Smooth muscle cell (in vitro differentiated cells): Measurements from ENCODE around the gene GPC5. TPM values are rescaled to one million over a fixed set of nuclear protein-coding genes. Genes with fewer than 3 reads are reported as not detected.

Source experiments
- DNase-seq: peaks from one replicate; lab custom pipeline; 2025; ENCODE audit not compliant: unreplicated experiment; lab: John Stamatoyannopoulos, UW
- H2AFZ ChIP-seq: fragments of 200-600 bp; sonication (generic); 2 replicates; pipeline ENCODE4 v1.6.0; 2016; ENCODE audit warnings: antibody characterized with exemption, low read depth, mild to moderate bottlenecking
- H3F3A ChIP-seq: fragments of 200-600 bp; sonication (generic); 2 replicates; pipeline ENCODE4 v1.6.0; 2017; ENCODE audit warnings: antibody characterized with exemption, low read depth
- H3K27ac ChIP-seq: fragments of 200-600 bp; sonication (generic); 2 replicates; pipeline ENCODE4 v1.5.1; 2016; ENCODE audit warnings: low read depth, mild to moderate bottlenecking
- H3K27me3 ChIP-seq: fragments of 200-600 bp; sonication (generic); 2 replicates; pipeline ENCODE4 v1.6.1; 2016; ENCODE audit warnings: low read depth, mild to moderate bottlenecking
- H3K36me3 ChIP-seq: fragments of 200-600 bp; sonication (generic); 2 replicates; pipeline ENCODE4 v1.5.1; 2016; ENCODE audit warnings: low read depth
- H3K4me1 ChIP-seq: fragments of 200-600 bp; sonication (generic); 2 replicates; pipeline ENCODE4 v1.5.1; 2016; ENCODE audit warnings: low read depth
- H3K4me2 ChIP-seq: fragments of 200-600 bp; sonication (generic); 2 replicates; pipeline ENCODE4 v1.6.0; 2016; ENCODE audit warnings: mild to moderate bottlenecking
- H3K4me3 ChIP-seq: fragments of 200-600 bp; sonication (generic); 2 replicates; pipeline ENCODE4 v1.5.1; 2016; ENCODE audit warnings: mild to moderate bottlenecking
- H3K79me2 ChIP-seq: fragments of 200-600 bp; sonication (generic); 2 replicates; pipeline ENCODE4 v1.6.0; 2016; ENCODE audit warnings: low read depth, mild to moderate bottlenecking
- H3K9ac ChIP-seq: fragments of 200-600 bp; sonication (generic); 2 replicates; pipeline ENCODE4 v1.6.0; 2016; ENCODE audit warnings: low read depth
- H3K9me3 ChIP-seq: fragments of 200-600 bp; sonication (generic); replicated peaks from 2 replicates; pipeline ENCODE4 v1.5.1; 2016; ENCODE audit warnings: low read depth
- H4K20me1 ChIP-seq: fragments of 200-600 bp; sonication (generic); 2 replicates; pipeline ENCODE4 v1.6.0; 2016; ENCODE audit warnings: low read depth
- WGBS: methylation state at CpG from one replicate; pipeline ENCODE4 v1.1.7; 2016; ENCODE audit warnings: low lambda C conversion rate; 5-methylcytosine and 5-hydroxymethylcytosine counted together
- polyA plus RNA-seq: library from polyadenylated mRNA; unstranded; fragments of >200 nt; fragmentation: Nextera tagmentation; extraction: Ambion mirVana; gene quantifications from 2 replicates; pipeline ENCODE4 v1.2.1, GENCODE V29; 2016
- total RNA-seq: library from RNA; depleted of rRNA; stranded (reverse); fragments of >200 nt; gene quantifications from 2 replicates; pipeline ENCODE4 v1.2.3, GENCODE V29; 2014
- TF ChIP-seq, protein P1 (sequence below): fragments of 200-600 bp; sonication (generic); IDR thresholded peaks from 2 replicates; pipeline ENCODE4 v1.5.1; 2017; ENCODE audit warnings: borderline replicate concordance, mild to moderate bottlenecking, antibody characterized with exemption; ENCODE audit not compliant: insufficient read depth, poor library complexity, severe bottlenecking

Gene GPC5
- total and polyA plus RNA-seq, 2 experiments from 2014 or later, result 0.99 to 1.0 TPM

DNA sequence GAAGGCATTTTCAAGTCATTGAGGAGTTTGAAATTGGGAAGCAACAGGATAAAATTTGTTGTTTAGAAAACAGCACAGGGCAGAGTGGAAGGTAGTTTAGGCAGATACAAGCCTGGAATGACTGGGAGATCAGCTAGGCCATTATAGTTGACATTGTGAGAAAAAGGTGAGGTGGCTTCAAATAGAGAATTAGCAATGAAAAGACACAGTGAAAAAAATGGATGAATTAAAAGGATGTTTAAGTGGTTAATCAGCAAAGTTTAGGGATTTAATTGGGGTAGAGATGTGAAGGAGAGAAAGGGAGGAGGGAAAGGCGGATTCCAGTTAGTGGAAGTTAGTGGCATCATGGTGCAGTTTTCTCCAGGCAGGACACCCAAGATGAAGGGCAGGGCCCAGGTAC is 1257.7 kb downstream of the GPC5 start:
- Histone ChIP-seq H3K36me3 (no peaks in the 10 kb centered on the region), H3K4me2 (no peak overlapping the region), H3K9ac (no peak overlapping the region), H3F3A (no peaks in the 10 kb centered on the region), H3K79me2 (no peaks in the 10 kb centered on the region), H2AFZ (no peak overlapping the region), H4K20me1 (no peaks in the 10 kb centered on the region), H3K9me3 (no peaks in the 10 kb centered on the region), H3K27ac (no peak overlapping the region), H3K27me3 (peaks cover 6% of the 10 kb centered on the region), H3K4me3 (no peak overlapping the region), H3K4me1 (no peaks in the 10 kb centered on the region)
- TF ChIP-seq, protein P1, sequence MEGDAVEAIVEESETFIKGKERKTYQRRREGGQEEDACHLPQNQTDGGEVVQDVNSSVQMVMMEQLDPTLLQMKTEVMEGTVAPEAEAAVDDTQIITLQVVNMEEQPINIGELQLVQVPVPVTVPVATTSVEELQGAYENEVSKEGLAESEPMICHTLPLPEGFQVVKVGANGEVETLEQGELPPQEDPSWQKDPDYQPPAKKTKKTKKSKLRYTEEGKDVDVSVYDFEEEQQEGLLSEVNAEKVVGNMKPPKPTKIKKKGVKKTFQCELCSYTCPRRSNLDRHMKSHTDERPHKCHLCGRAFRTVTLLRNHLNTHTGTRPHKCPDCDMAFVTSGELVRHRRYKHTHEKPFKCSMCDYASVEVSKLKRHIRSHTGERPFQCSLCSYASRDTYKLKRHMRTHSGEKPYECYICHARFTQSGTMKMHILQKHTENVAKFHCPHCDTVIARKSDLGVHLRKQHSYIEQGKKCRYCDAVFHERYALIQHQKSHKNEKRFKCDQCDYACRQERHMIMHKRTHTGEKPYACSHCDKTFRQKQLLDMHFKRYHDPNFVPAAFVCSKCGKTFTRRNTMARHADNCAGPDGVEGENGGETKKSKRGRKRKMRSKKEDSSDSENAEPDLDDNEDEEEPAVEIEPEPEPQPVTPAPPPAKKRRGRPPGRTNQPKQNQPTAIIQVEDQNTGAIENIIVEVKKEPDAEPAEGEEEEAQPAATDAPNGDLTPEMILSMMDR, result no peak
- DNase-seq, result no peak
- WGBS, result 93% methylated on average over 1 of the region's 1 CpG

DNA sequence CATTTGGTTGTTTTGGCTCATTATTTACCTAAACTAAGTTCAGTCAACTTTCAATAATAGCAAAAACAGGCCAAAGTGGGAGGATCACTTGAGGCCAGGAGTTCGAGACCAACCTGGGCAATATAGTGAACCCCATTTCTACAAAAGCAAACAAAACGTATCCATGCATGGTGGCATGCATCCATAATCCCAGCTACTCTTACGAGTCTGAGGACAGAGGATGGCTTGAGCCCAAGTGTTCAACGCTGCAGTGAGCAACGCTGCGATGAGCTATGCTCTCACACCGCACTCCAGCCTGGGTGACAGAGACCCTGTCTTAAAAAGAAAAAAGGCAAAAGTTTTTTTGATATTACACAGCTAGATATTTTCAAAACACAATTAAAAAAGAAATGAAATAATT is 1258.2 kb downstream of the GPC5 start:
- no peak for DNase-seq
- no peak overlapping the region for H3K9ac ChIP-seq
- H3K4me3 ChIP-seq, result no peak overlapping the region
- H3K4me2 ChIP-seq, result no peak overlapping the region
- no peaks in the 10 kb centered on the region for H4K20me1 ChIP-seq
- H3K4me1 ChIP-seq, result no peaks in the 10 kb centered on the region
- no peaks in the 10 kb centered on the region for H3K36me3 ChIP-seq
- no peaks in the 10 kb centered on the region for H3F3A ChIP-seq
- H2AFZ ChIP-seq, result no peak overlapping the region
- H3K27me3 ChIP-seq, result peaks cover 6% of the 10 kb centered on the region
- WGBS, result 78% methylated on average over 7 of the region's 7 CpGs
- no peaks in the 10 kb centered on the region for H3K79me2 ChIP-seq
- TF ChIP-seq, protein P1, result no peak
- H3K9me3 ChIP-seq, result no peaks in the 10 kb centered on the region
- no peak overlapping the region for H3K27ac ChIP-seq

DNA sequence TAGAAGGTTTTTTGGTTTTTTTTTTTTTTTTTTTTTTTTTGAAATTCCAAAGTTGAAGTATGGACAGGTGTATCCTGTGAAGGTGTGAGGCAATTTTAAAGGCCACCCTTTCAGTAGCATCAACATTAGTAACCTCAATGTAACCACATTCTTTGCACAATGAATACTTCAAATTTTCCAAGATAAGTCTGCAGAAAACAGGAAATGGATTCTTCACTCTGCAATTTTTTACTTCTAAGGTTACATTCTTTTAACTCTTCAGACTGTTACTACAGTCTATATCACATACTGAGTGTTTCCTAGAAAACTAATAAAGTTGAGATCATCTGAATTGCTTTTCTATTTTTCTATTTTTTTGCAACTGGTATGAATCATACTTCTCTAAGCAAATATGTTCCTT is 1259.1 kb downstream of the GPC5 start:
- H3K79me2 ChIP-seq, result no peaks in the 10 kb centered on the region
- H3F3A ChIP-seq, result no peaks in the 10 kb centered on the region
- no peak overlapping the region for H3K4me2 ChIP-seq
- H4K20me1 ChIP-seq, result no peaks in the 10 kb centered on the region
- H3K9me3 ChIP-seq, result no peaks in the 10 kb centered on the region
- H3K27me3 ChIP-seq, result peaks cover 6% of the 10 kb centered on the region
- TF ChIP-seq, protein P1, result no peak
- no peak overlapping the region for H3K27ac ChIP-seq
- no peak overlapping the region for H3K9ac ChIP-seq
- H3K4me3 ChIP-seq, result no peak overlapping the region
- H3K4me1 ChIP-seq, result no peaks in the 10 kb centered on the region
- no peaks in the 10 kb centered on the region for H3K36me3 ChIP-seq
- no peak overlapping the region for H2AFZ ChIP-seq
- DNase-seq, result no peak

DNA sequence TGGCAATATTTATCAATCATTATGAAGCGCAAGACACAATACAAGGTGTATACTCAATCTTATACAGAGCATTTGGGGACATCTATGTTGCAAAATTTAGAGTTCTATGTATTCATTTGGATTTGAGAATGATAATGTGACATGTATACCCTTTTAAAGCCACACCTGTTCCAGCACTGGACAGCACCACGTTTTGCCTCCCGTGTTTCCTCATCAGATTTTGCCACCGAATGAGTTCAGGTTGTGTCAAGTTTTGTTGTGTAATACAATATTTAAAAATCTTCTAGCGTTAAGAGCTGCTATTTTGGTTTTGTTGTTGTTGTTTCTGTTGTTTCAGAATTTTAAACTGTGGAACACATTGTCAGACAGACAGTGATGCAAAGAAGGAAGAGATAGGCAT is 1259.9 kb downstream of the GPC5 start:
- Histone ChIP-seq H3K9me3 (no peaks in the 10 kb centered on the region), H3K4me1 (no peaks in the 10 kb centered on the region), H3K27ac (no peak overlapping the region), H2AFZ (no peak overlapping the region), H3K4me3 (no peak overlapping the region), H3F3A (no peaks in the 10 kb centered on the region), H3K9ac (no peak overlapping the region), H3K4me2 (no peak overlapping the region), H3K36me3 (no peaks in the 10 kb centered on the region), H4K20me1 (no peaks in the 10 kb centered on the region), H3K27me3 (peaks cover 6% of the 10 kb centered on the region), H3K79me2 (no peaks in the 10 kb centered on the region)
- TF ChIP-seq, protein P1, result no peak
- WGBS, result 89% methylated on average over 5 of the region's 5 CpGs
- DNase-seq, result no peak
